ENCODE measurements around the gene AKR1C1.
"Not testable (repeated sequence)": the region's sequence is repeated elsewhere in the genome, so short reads cannot be mapped to it uniquely, and the experiment has no call there.

Gene AKR1C1

DNA sequence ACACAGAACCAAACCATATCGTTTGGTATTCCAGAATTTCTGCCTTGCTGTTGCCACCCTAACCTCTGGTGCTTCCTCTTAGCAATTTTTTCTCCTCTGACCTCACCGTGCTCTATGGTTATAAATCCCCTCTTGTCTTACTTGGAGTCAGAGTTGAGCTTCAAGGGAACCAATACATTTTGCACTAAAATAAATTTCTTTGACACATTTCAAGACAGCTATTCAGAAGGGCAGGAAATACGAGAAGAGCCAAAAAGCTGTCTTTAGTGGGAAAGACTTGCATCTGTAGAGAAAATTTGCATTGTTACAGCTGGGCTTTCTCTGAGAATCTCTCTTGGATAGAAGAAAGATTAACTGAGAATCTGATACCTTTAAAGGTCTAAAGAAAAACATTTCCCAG is 54.9 kb downstream of the AKR1C1 start:
- no peak for DNase-seq (ENCODE audit: low read depth in 2 of 2)

- not testable (repeated sequence) for DNase-seq (ENCODE audit: low read depth in 2 of 2)
Measured at GRCh38 chr10:5018671-5019277, 55.6 kb downstream of the AKR1C1 start.

DNA sequence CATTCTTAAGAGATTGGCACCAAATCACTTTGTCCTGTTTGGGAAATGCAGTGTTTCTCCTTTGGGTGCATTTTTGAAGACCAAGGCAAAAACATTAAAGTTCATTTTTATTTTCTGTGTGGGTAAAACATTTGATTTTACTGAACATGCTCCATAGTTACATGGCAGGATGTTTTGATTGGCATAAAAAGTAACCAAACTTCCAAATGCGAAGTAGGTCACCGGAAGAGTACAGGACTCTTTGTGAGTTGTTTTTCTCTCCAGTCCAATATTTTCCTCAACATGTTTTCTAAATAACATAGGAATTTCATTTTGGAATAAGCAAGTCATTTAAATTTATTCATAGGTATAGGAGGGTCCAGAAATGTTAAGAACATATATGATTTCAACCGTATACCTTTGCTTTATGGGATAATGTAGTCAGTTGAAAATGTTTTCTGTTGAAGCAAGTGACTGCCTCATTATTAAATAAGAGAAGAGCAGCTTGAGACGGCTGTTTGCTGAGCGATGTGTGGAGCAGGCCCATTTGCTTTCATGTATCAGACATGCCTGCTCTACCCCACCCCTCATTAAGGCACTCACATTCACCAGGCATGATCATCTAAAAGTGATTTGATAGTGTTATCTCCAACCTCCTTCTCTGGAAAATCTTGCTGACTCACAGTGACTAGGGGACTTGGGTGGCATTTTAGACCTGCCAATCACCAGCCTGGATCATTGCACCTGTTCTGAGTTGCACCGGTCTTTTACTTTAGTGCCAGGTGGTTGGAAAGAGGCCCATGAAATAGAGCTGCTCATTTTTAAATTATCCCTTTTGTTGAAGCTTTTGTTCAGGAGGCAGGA is 56.8 kb downstream of the AKR1C1 start:
- DNase-seq (ENCODE audit: low read depth in 2 of 2) = not testable (repeated sequence)

DNA sequence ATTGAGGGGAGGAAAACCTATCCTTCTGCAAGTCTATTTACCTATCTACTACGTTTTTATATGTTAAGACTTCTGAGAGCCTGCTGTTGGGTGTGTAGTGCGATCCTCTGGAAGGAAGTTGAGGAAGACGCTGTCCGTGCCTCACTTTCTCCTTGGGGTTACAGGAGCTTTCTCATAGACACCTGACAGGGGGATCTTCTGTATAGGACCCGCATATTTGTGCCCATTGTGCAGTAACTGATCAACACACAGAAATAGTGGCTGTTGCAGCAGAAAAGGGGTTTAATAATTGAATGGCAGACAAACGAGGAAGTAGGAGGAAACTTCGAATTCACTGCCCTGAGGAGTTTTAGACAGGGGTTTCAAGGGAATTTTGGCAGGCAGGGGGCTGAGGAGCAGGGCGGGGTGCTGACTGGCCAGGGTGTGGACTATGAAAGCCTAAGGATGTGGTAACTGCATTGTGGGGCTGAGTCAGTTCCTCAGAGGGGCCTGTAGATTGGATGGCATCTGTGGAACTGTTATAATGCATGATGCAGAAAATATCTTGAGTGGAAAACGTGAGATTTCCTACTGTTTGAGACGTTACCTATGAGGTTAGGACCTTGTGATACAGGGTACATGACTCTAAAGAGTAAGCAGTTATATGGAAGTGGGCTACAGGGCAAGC is 58.5 kb downstream of the AKR1C1 start:
- not testable (repeated sequence) for DNase-seq (ENCODE audit: low read depth in 2 of 2)

DNA sequence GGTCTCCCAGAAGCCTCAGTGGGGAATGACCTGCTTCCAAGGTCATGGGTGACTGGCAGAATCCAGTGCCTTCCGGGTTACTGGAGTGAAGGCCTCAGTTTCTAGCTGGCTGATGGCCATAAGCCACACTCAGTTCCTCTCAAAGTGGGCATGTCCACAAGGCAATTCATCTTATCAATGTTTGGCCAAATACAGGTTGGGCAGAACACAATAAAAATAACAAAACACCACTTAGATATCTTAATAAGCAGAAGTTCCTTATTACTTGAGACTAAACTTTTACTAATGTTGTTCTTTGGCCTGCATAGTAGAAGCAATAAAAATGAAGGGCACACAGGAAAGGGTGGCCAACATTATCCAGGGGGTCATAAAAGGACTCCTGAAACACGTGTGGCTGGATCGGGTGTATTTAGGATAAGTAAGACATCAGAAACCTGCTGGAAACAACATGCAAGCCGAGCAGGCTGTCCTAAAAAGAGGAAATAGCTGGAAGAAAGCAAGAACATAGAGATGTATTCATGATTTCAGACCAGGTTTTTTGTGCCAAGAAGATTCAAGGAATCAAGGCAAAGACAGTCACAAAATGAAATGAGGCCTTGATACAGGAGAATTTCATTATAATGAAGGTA is 60.1 kb downstream of the AKR1C1 start:
- no peak for DNase-seq (ENCODE audit: low read depth in 2 of 2)

- not testable (repeated sequence) for DNase-seq (ENCODE audit: low read depth in 2 of 2)
Measured at GRCh38 chr10:5025461-5025881, 62.3 kb downstream of the AKR1C1 start.

GRCh38 chr10:5030989-5031388 is 67.8 kb downstream of the AKR1C1 start:
- no peak for DNase-seq (ENCODE audit: low read depth in 2 of 2)

GRCh38 chr10:5031588-5031987 is 68.4 kb downstream of the AKR1C1 start:
- not testable (repeated sequence) for DNase-seq (ENCODE audit: low read depth in 2 of 2)

GRCh38 chr10:5032444-5032843 is 69.2 kb downstream of the AKR1C1 start:
- DNase-seq (ENCODE audit: low read depth in 2 of 2) = not testable (repeated sequence)
